Gastrocnemius medialis (tissue), 4 donors: ENCODE results near the gene ATP6V0D1. TPM values are rescaled to one million over a fixed set of nuclear protein-coding genes. Genes with fewer than 3 reads are reported as not detected.
A peak's percentile ranks its signal among the peaks of the same experiment; 100 is the strongest.

Source experiments
- ATAC-seq, 2 donors: fragments of 150-250 bp; one replicate each; pipeline ENCODE4 v1.9.1; 2016
- DNase-seq, 2 donors: peaks; one replicate each; pipeline ENCODE4 v3.0.0-alpha.2; 2019
- H3K27ac ChIP-seq, 4 donors: fragments of 200-600 bp; sonication (generic); 1 replicate in 1 of 4; 2 replicates in 3 of 4; pipeline ENCODE4 v1.5.1; 2016 to 2018; ENCODE audit warnings: mild to moderate bottlenecking in 2 of 4, moderate library complexity in 1 of 4
- H3K27me3 ChIP-seq, 3 donors: fragments of 200-600 bp; sonication (generic) in 2 of 3; 1 replicate in 1 of 3; 2 replicates in 2 of 3; pipeline versions ENCODE4 v1.5.1 to v1.6.0; 2016 to 2019; ENCODE audit warnings: mild to moderate bottlenecking in 1 of 3, moderate library complexity in 1 of 3
- H3K36me3 ChIP-seq, 2 donors: fragments of 200-600 bp; sonication (generic) in 1 of 2; one replicate each; pipeline ENCODE4 v1.5.1; 2017 to 2018
- H3K4me1 ChIP-seq, 2 donors: fragments of 200-600 bp; sonication (generic) in 1 of 2; one replicate each; pipeline ENCODE4 v1.5.1; 2016 to 2017; ENCODE audit warnings: mild to moderate bottlenecking in 2 of 2
- H3K4me3 ChIP-seq, 4 donors: fragments of 200-600 bp; sonication (generic) in 3 of 4; 1 replicate in 1 of 4; 2 replicates in 3 of 4; pipeline ENCODE4 v1.5.1; 2016 to 2019; ENCODE audit warnings: mild to moderate bottlenecking in 2 of 4
- H3K9me3 ChIP-seq, 3 donors: fragments of 200-600 bp; sonication (generic) in 2 of 3; 1 replicate in 1 of 3; 2 replicates in 2 of 3; pipeline ENCODE4 v1.5.1; 2016 to 2019
- CTCF ChIP-seq, 5 experiments: fragments of 450-650 bp in 3 of 5; fragments of 200-600 bp in 2 of 5; sonication (generic) in 2 of 5; IDR thresholded peaks in 4 of 5; conservative IDR thresholded peaks in 1 of 5; 1 replicate in 4 of 5; 2 replicates in 1 of 5; pipeline ENCODE4 v1.5.1; 2016 to 2019; ENCODE audit warnings: antibody characterized with exemption in 5 of 5, mild to moderate bottlenecking in 3 of 5, moderate library complexity in 3 of 5
- POLR2A ChIP-seq, 2 donors: fragments of 450-650 bp; IDR thresholded peaks; one replicate each; pipeline ENCODE4 v1.6.1; 2017; ENCODE audit warnings: antibody characterized with exemption in 2 of 2, mild to moderate bottlenecking in 2 of 2, moderate library complexity in 2 of 2
- in situ Hi-C, 4 donors: fragments of 200-750 bp; cut with MboI; loops; one replicate each; pipeline versions ENCODE4 v1.15.0 to v1.8.0; 2017; ENCODE audit warnings: low sequenced_read_pairs in 4 of 4
- intact Hi-C: fragments of 100-400 bp; cut with DNase I; formaldehyde crosslinking; loops from one replicate; pipeline ENCODE4 v1.15.1; 2023; ENCODE audit warnings: low total_unique reads
- total RNA-seq, 4 donors: library from RNA; depleted of rRNA; stranded (reverse); fragments of >200 nt; gene quantifications; one replicate each; pipeline versions ENCODE4 v1.1.0 to v1.2.3, GENCODE V29; 2016

ATP6V0D1 gene
- total RNA-seq, 4 donors from 2014 or later: 117 to 211 (median 157) TPM

GRCh38 chr16:67397812-67398545 is 83.0 kb downstream of the ATP6V0D1 start:
- DNase-seq (no peak), ATAC-seq (no peak)
- no peaks in the 10 kb centered on the region for H3K9me3 ChIP-seq
- intact Hi-C loops: no loop called here
- H3K36me3 ChIP-seq: no peaks in the 10 kb centered on the region
- H3K27me3 ChIP-seq: no peaks in the 10 kb centered on the region
- in situ Hi-C loops: no loop called here
- H3K27ac ChIP-seq: peak overlapping the region; percentile 60 to 72 (median 66)
- H3K4me3 ChIP-seq: no peak overlapping the region
- TF ChIP-seq CTCF (IDR thresholded peaks at IDR 0.05 in 4 of 5, conservative IDR thresholded peaks at IDR 0.05 in 1 of 5) (no peak), POLR2A (IDR thresholded peaks at IDR 0.05) (no peak)
- H3K4me1 ChIP-seq: peaks cover 30 to 44% of the 10 kb centered on the region in 2 donors

- H3K4me3 ChIP-seq: no peak overlapping the region
- no peaks in the 10 kb centered on the region for H3K27me3 ChIP-seq
- no peak for ATAC-seq
- H3K36me3 ChIP-seq: no peaks in the 10 kb centered on the region
- peaks cover 37 to 52% of the 10 kb centered on the region in 2 donors for H3K4me1 ChIP-seq
- in situ Hi-C loops: no loop called here
- intact Hi-C loops: no loop called here
- no peak for DNase-seq
- H3K27ac ChIP-seq: peak overlapping the region; percentile 60 to 72 (median 66)
- H3K9me3 ChIP-seq: no peaks in the 10 kb centered on the region
- no peak for TF ChIP-seq POLR2A (IDR thresholded peaks at IDR 0.05)
- no peak for TF ChIP-seq CTCF (IDR thresholded peaks at IDR 0.05 in 4 of 5, conservative IDR thresholded peaks at IDR 0.05 in 1 of 5)
Measured at GRCh38 chr16:67397036-67397801, 83.7 kb downstream of the ATP6V0D1 start.

- Histone ChIP-seq H3K27me3 (no peaks in the 10 kb centered on the region), H3K27ac (peak overlapping the region; percentile 60 to 72 (median 66)), H3K4me1 (peaks cover 45 to 60% of the 10 kb centered on the region in 2 donors), H3K9me3 (no peaks in the 10 kb centered on the region), H3K36me3 (no peaks in the 10 kb centered on the region), H3K4me3 (no peak overlapping the region)
- intact Hi-C loops: no loop called here
- no peak for TF ChIP-seq POLR2A (IDR thresholded peaks at IDR 0.05)
- no peak for TF ChIP-seq CTCF (IDR thresholded peaks at IDR 0.05 in 4 of 5, conservative IDR thresholded peaks at IDR 0.05 in 1 of 5)
- peak; percentile 52 to 72 for DNase-seq
- in situ Hi-C loops: no loop called here
- peak; percentile 20 to 27 for ATAC-seq
Measured at GRCh38 chr16:67396159-67397035, 84.6 kb downstream of the ATP6V0D1 start.

- no peaks in the 10 kb centered on the region for H3K9me3 ChIP-seq
- ATAC-seq (no peak), DNase-seq (no peak)
- in situ Hi-C loops (no loop called here), intact Hi-C loops (no loop called here)
- no peak for TF ChIP-seq CTCF (IDR thresholded peaks at IDR 0.05 in 4 of 5, conservative IDR thresholded peaks at IDR 0.05 in 1 of 5)
- no peak for TF ChIP-seq POLR2A (IDR thresholded peaks at IDR 0.05)
- no peaks in the 10 kb centered on the region for H3K36me3 ChIP-seq
- H3K27me3 ChIP-seq: no peaks in the 10 kb centered on the region
- H3K27ac ChIP-seq: peak overlapping the region; percentile 18 to 70 (median 58)
- H3K4me1 ChIP-seq: peaks cover 53 to 66% of the 10 kb centered on the region in 2 donors
- no peak overlapping the region for H3K4me3 ChIP-seq
Measured at GRCh38 chr16:67395458-67396158, 85.3 kb downstream of the ATP6V0D1 start.
